ENCODE measurements around the gene CCDC190. TPM values are rescaled to one million over a fixed set of nuclear protein-coding genes. Genes with fewer than 3 reads are reported as not detected.
A peak's percentile ranks its signal among the peaks of the same experiment; 100 is the strongest.

The CCDC190 gene, protein sequence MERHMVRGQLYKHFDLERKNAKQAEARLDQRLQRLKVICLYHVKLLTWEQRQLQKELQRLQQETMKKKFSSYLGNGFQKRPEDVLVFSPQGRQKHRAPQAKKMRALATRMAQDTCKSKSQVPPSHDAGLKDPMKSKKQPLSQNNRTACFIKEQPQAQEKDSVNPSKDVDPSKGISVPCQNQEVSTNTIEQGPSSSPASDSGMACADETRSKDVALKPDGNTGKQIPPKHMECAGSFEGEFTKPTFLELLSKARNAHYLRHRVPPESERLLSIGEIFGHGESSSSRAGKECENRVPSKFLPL
- total RNA-seq: not detected

DNA sequence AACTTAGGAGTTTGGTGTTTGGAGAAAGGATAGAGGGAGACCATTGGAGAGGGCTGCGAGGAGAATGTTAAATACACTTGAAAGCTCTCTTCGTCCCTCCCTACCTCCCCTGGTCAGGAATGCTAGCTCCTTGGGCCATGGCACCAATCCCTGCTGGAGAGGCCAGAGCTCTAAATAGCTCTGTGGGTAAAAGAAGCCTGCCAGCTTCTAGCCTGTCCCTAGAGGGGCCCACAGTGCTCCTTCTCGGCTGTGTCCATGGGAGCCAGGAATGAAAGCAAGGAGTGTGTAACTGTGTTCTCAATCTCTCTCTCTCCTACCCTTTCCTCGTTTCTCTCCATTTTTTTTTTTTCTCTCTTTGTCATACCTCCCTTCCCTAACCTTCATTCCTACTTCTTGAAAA is at the start of gene CCDC190:
TSS of gene CCDC190 (minus strand) at position 75 of the 400 bp plus-strand sequence. CDS start 1,529 bp downstream, outside the sequence.
- ATAC-seq (ENCODE audit: low FRiP score) (no peak), DNase-seq (ENCODE audit: low spot score) (no peak)
- TF ChIP-seq, protein P1, sequence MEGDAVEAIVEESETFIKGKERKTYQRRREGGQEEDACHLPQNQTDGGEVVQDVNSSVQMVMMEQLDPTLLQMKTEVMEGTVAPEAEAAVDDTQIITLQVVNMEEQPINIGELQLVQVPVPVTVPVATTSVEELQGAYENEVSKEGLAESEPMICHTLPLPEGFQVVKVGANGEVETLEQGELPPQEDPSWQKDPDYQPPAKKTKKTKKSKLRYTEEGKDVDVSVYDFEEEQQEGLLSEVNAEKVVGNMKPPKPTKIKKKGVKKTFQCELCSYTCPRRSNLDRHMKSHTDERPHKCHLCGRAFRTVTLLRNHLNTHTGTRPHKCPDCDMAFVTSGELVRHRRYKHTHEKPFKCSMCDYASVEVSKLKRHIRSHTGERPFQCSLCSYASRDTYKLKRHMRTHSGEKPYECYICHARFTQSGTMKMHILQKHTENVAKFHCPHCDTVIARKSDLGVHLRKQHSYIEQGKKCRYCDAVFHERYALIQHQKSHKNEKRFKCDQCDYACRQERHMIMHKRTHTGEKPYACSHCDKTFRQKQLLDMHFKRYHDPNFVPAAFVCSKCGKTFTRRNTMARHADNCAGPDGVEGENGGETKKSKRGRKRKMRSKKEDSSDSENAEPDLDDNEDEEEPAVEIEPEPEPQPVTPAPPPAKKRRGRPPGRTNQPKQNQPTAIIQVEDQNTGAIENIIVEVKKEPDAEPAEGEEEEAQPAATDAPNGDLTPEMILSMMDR (IDR thresholded peaks at IDR 0.05): no peak

DNA sequence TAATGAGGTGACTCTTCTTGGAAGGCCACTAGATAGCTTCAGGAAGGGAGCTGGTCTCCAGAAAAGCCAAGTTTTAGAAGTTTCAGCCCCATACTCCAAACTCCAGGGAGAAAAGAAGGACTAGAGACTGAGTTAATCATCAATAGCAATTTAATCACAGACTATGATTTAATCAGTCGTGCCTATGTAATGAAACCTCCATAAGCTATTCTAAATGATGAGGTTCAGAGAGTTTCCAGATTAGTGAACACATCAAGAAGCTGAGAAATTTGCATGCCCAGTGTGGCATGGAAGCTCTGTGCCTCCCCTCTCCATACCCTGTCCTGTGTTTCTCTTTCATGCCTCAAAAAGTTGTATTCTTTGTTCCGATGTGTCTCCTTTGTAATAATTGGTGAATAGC is 49.2 kb upstream of the CCDC190 start:
- TF ChIP-seq, protein P1 (IDR thresholded peaks at IDR 0.05): no peak
- no peak for ATAC-seq (ENCODE audit: low FRiP score)
- DNase-seq (ENCODE audit: low spot score): no peak

DNA sequence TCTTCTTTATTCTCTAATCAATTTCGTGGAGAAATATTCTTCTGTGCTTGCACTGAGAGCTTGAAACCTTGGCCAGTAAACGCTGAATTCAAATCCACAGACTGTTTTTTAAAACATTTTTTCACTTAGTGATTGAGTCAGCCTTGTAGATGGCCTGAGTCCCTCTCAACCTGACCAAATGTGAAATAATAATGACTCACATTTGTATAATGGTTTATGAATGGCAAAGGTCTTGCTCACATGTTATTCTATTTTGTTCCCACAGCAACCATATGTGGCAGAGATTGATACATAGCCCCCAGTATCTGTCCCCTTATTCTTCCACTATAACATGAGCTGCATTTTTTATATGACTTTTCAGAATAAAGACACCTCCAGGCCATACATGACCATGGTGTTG is 47.8 kb upstream of the CCDC190 start:
- TF ChIP-seq, protein P1 (IDR thresholded peaks at IDR 0.05): no peak
- ATAC-seq (ENCODE audit: low FRiP score): no peak
- no peak for DNase-seq (ENCODE audit: low spot score)

DNA sequence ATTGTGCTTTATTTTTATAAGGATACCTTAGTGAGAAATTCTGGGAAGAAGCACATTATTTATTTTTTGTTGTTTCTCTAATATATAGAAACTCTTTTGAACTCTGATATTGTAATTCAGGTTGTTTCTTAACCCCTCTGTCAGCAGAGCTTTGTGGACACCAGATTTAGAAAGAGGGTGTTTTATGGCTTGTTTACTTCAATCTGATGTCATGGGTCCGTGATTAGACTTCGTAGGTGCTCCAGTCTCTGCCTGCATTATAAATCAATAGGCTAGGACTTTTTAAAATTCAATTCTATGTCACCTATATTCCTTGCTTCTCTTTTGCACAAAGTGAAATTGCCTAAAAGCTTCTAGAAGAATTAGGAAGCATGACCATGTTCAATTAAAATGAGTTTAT is 47.3 kb upstream of the CCDC190 start:
- TF ChIP-seq, protein P1 (IDR thresholded peaks at IDR 0.05): no peak
- no peak for ATAC-seq (ENCODE audit: low FRiP score)

DNA sequence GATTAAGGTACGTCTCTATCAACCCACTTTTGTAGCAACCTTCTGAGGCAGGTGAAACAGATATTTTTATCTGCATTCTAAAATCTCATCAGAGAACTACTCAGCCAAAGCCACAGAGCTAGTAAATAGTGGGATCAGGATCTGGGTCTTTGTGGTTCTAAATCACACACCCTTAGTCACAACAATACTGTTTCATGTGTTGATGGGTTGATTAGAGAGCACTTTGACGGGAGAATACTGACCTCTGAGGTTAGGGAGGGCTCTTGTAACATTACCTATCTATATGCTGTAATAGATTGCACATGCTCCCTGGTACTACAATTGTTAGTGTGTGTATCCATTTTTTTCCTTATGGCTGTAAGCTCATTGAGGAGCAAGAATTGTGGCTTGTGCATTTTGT is 45.5 kb upstream of the CCDC190 start:
- ATAC-seq (ENCODE audit: low FRiP score) (no peak), DNase-seq (ENCODE audit: low spot score) (no peak)
- TF ChIP-seq, protein P1 (IDR thresholded peaks at IDR 0.05): no peak

More for the DNA sequence above, 47.3 kb upstream of the CCDC190 start:
- no peak for DNase-seq (ENCODE audit: low spot score)

DNA sequence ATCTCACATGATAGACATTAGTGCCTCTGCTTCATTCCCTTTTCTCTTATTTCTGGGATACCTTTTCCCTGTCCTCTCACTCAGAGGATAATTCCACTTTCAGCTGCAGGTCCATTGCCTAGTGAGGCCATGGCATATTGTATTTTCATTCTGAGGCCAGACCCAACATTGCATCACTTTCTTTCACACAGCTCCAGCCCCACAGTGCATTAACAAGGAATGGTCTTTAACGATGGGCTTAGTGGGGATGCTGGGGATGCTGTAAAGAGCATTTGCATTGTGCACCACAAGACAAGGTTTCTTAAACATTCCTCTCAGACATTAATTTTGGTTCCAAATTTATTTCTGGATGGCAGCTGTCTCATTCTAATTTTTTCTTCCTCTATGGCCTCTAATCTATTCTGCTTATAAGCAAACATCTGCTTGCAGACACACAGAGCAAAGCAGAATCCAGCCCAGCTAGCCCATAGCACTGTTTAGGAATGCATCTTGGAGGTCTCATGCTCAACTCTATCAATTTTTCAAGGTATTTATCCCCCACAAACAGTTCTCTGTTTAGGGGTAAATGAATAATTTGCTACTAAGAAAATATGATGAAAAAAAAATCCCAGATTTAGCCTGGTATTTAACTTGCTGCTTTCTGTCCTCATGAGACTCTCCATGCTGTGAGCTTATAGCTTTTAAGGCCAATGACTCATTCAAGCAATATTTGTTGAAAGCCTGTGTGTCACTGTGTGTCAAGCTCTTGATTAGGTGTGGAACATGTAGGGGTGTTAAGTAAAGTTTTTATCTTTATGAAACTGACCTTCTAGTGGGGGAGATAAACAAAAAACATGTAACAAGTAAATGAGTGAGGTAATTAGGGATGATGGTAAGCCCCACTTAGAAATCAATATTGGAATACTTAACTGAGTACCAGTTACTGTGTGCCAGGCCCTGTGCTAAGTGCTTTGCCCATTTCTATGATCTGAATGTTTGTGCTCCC is 44.5 kb upstream of the CCDC190 start:
- DNase-seq (ENCODE audit: low spot score) (no peak), ATAC-seq (ENCODE audit: low FRiP score) (peak; percentile 57)
- TF ChIP-seq, protein P1 (IDR thresholded peaks at IDR 0.05): no peak
